ENCODE measurements around the gene PRSS27. TPM values are rescaled to one million over a fixed set of nuclear protein-coding genes. Genes with fewer than 3 reads are reported as not detected.
"Not testable (repeated sequence)": the region's sequence is repeated elsewhere in the genome, so short reads cannot be mapped to it uniquely, and the experiment has no call there.

The PRSS27 gene
- total RNA-seq, 1 donor from 2014 or later = 191 TPM

DNA sequence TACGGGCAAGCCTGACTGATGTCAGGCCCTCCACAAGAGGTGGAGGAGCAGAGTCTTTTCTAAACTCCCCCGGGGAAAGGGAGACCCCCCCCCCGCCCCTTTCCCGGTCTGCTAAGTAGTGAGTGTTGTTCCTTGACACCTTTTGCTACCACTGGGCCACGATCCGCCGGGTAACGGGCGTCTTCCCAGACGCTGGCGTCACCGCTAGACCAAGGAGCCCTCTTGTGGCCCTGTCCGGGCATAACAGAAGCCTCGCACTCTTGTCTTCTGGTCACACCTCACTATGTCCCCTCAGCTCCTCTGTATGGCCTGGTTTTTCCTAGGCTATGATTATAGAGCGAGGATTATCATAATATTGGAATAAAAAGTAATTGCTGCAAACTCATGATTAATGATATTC lies 50.0 kb downstream of the PRSS27 start:
- not testable (repeated sequence) for ATAC-seq

DNA sequence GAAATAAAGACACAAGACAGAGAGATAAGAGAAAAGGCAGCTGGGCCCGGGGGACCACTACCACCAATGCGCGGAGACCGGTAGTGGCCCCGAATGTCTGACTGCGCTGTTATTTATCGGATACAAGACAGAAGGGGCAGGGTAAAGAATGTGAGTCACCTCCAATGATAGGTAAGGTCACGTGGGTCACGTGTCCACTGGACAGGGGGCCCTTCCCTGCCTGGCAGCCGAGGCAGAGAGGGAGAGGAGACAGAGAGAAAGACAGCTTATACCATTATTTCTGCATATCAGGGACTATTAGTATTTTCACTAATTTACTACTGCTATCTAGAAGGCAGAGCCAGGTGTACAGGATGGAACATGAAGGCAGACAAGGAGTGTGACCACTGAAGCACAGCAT lies 50.4 kb downstream of the PRSS27 start:
- not testable (repeated sequence) for ATAC-seq

DNA sequence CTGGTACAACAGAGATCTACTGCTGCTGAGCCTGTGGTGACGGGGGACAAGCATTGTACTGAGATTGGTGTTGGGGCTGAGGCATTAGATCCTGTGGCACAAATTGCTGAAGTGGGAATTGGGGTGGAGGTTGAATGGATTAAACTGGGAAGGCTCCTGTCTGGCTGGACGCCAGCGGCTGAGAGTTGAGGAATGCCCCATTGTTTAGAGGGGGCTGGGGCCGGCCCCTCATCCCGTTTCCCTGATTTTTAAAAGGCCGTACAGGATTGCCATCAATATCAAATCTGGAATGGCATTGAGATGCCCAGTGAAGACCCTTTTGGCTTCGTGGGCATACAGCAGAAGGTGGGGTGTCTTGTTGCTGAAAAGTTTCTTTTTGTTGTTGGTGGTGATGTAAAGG lies 53.4 kb downstream of the PRSS27 start:
- not testable (repeated sequence) for ATAC-seq

DNA sequence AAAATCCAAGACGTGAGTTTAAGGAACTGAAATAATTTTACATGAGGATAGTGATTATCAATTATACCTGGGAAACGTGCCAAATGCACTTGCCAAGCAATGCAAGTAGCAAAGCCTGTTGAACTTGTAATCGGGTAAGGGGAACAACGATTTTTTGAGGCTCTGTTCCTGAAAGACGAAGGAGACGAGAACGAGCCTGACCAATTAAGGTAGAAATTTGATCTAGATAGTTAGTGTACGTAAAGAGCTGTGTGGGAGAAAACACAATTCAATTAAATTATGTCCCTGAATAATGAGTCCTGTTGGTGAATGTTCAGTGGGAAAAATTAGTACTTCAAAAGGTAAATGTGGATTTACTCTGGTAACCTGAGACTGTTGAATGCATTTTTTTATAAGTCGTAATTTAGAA lies 55.4 kb downstream of the PRSS27 start:
- peak; percentile 11 for ATAC-seq

DNA sequence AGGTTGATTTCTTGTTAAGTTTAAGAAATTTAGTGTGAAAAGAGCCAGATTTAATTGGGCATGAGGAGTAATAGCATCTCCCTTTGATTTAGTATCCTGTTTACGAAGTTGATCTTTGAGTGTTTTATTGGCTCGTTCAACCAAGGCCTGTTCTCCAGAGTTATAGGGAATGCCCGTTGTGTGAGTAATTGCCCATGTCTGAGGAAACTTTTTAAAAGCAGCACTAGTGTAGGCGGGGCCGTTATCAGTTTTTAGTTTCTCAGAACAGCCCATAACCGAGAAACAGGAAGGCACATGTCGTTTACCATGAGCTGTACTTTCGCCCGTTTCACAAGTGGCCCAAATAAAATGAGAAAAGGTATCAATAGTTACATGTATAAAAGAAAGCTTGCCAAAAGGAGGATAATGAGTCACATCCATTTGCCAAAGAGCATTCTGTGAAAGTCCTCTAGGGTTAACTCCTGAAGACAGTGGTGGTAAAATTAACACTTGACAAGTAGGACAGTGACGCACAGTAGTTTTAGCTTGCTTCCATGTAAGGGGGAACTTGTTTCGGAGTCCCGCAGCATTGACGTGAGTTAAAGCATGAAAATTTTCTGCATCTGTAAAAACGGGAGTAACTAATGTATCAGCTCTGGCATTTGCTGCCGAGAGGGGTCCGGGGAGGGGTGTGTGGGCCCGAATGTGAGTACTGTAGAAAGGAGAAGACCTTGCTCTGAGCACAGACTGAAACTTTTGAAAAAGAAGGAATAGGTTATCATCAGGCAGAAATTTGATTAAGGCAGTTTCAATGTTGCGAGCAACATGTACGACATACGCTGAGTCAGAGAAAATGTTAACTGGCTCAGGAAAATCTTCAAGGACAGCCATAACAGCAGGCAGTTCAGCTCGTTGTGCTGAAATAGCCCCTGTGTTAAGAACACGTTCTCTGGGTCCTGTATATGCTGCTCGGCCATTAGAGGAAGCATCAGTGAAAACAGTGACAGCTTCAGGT lies 56.2 kb downstream of the PRSS27 start:
- ATAC-seq = peak; percentile 75

Other genes starting within 250 kb of the PRSS27 start
- 0.08 TPM for gene NTN3, start 248.9 kb downstream of the PRSS27 start, total RNA-seq
- gene TBC1D24, start 245.1 kb downstream of the PRSS27 start, total RNA-seq = 2.0 TPM
- 205 TPM for gene ATP6V0C, start 206.3 kb downstream of the PRSS27 start, total RNA-seq
- 19.0 TPM for gene AMDHD2, start 199.9 kb downstream of the PRSS27 start, total RNA-seq
- not detected for gene CEMP1, start 188.8 kb downstream of the PRSS27 start, total RNA-seq
- gene PDPK1, start 182.2 kb downstream of the PRSS27 start, total RNA-seq = 26.1 TPM
- gene KCTD5, start 37.7 kb downstream of the PRSS27 start, total RNA-seq = 37.7 TPM
- 280 TPM for gene SRRM2, start 32.4 kb upstream of the PRSS27 start, total RNA-seq
- gene ELOB, start 57.1 kb upstream of the PRSS27 start, total RNA-seq = 310 TPM
- gene PRSS33, start 67.3 kb upstream of the PRSS27 start, total RNA-seq = not detected
- not detected for gene PRSS41, start 78.2 kb upstream of the PRSS27 start, total RNA-seq
- gene PRSS21, start 97.0 kb upstream of the PRSS27 start, total RNA-seq = 6.9 TPM
- gene ZG16B, start 110.1 kb upstream of the PRSS27 start, total RNA-seq = 15.3 TPM
- gene PRSS22, start 137.9 kb upstream of the PRSS27 start, total RNA-seq = 97.0 TPM
- gene FLYWCH2, start 163.0 kb upstream of the PRSS27 start, total RNA-seq = 19.5 TPM
- 16.4 TPM for gene FLYWCH1, start 191.7 kb upstream of the PRSS27 start, total RNA-seq
- gene KREMEN2, start 244.1 kb upstream of the PRSS27 start, total RNA-seq = 1.3 TPM
- 11.1 TPM for gene PAQR4, start 249.1 kb upstream of the PRSS27 start, total RNA-seq

All from esophagus mucosa (tissue), 1 donor.